K562 (cell line): ENCODE data around the gene PREP. TPM values are rescaled to one million over a fixed set of nuclear protein-coding genes. Genes with fewer than 3 reads are reported as not detected.

ENCODE experiments used
- EGR1 ChIP-seq: fragments of 450-650 bp; conservative IDR thresholded peaks from 2 replicates; pipeline ENCODE4 v1.6.1; 2017; ENCODE audit warnings: mild to moderate bottlenecking
- GTF2B ChIP-seq: IDR thresholded peaks from 2 replicates; pipeline ENCODE4 v1.6.1; 2011; ENCODE audit not compliant: insufficient read length; ENCODE audit errors: extremely low read depth
- HDGF ChIP-seq: fragments of 450-650 bp; IDR thresholded peaks from 2 replicates; pipeline ENCODE4 v1.6.1; 2016
- HMG20B ChIP-seq: fragments of 250-450 bp; sonication (Bioruptor Pico); IDR thresholded peaks from 2 replicates; pipeline ENCODE4 v1.5.0; 2021; ENCODE audit warnings: mild to moderate bottlenecking
- JUND ChIP-seq, 2 experiments: IDR thresholded peaks; 2 replicates in 1 of 2; 3 replicates in 1 of 2; pipeline ENCODE4 v1.6.1; 2011; ENCODE audit warnings: borderline replicate concordance in 2 of 2, low read depth in 2 of 2, low read length in 2 of 2, improper control_type of control experiment in 1 of 2, missing biosample characterization in 1 of 2, missing genetic modification characterization in 1 of 2, missing genetic modification reagents in 1 of 2
- KLF1 ChIP-seq: fragments of 450-650 bp; IDR thresholded peaks from 2 replicates; pipeline ENCODE4 v1.6.1; 2016; ENCODE audit warnings: missing genetic modification characterization, missing compliant biosample characterization
- MLLT1 ChIP-seq, 2 experiments: fragments of 450-650 bp; IDR thresholded peaks; 2 replicates each; pipeline ENCODE4 v1.6.1; 2016
- MNT ChIP-seq, 2 experiments: fragments of 450-650 bp; conservative IDR thresholded peaks; 2 replicates each; pipeline ENCODE4 v1.6.1; 2017; ENCODE audit warnings: mild to moderate bottlenecking in 2 of 2, moderate library complexity in 2 of 2
- POLR2B ChIP-seq: fragments of 450-650 bp; IDR thresholded peaks from 2 replicates; pipeline ENCODE4 v1.6.1; 2018; ENCODE audit warnings: low read depth; ENCODE audit not compliant: partially characterized antibody
- PPARD ChIP-seq: fragments of 250-450 bp; sonication (Bioruptor Pico); IDR thresholded peaks from 2 replicates; pipeline ENCODE4 v1.8.0; 2022; ENCODE audit warnings: inconsistent platforms, mild to moderate bottlenecking, moderate library complexity
- PRDM10 ChIP-seq: fragments of 450-650 bp; IDR thresholded peaks from 2 replicates; pipeline ENCODE4 v1.6.1; 2018; ENCODE audit not compliant: partially characterized antibody
- RAD21 ChIP-seq, 2 experiments: fragments of 250-450 bp in 1 of 2; fragments of 450-650 bp in 1 of 2; sonication (Bioruptor Pico) in 1 of 2; formaldehyde crosslinking in 1 of 2; IDR thresholded peaks in 1 of 2; conservative IDR thresholded peaks in 1 of 2; 2 replicates each; pipeline versions ENCODE4 v1.4.0 to v1.8.0; 2020 to 2022; ENCODE audit warnings: mild to moderate bottlenecking in 2 of 2, moderate library complexity in 1 of 2
- RB1 ChIP-seq: fragments of 450-650 bp; IDR thresholded peaks from 2 replicates; pipeline ENCODE4 v1.6.1; 2017; ENCODE audit warnings: low read depth, mild to moderate bottlenecking
- RFX7 ChIP-seq: fragments of 250-450 bp; sonication (Bioruptor Pico); IDR thresholded peaks from 2 replicates; pipeline ENCODE4 v1.5.1; 2021; ENCODE audit warnings: mild to moderate bottlenecking
- SMARCA5 ChIP-seq: fragments of 450-650 bp; IDR thresholded peaks from 2 replicates; pipeline ENCODE4 v1.6.1; 2016
- SNIP1 ChIP-seq: fragments of 450-650 bp; IDR thresholded peaks from 2 replicates; pipeline ENCODE4 v1.7.1; 2017; ENCODE audit warnings: low read depth, mild to moderate bottlenecking
- TAL1 ChIP-seq: fragments of 450-650 bp; IDR thresholded peaks from 2 replicates; pipeline ENCODE4 v1.6.1; 2016; ENCODE audit warnings: mild to moderate bottlenecking
- ZBTB12 ChIP-seq: fragments of 250-450 bp; sonication (Bioruptor Pico); IDR thresholded peaks from 2 replicates; pipeline ENCODE4 v1.4.0; 2020
- ZNF24 ChIP-seq: fragments of 450-650 bp; IDR thresholded peaks from 2 replicates; pipeline ENCODE4 v1.6.1; 2016
- ZNF583 ChIP-seq: fragments of 250-450 bp; sonication (Bioruptor Pico); IDR thresholded peaks from 2 replicates; pipeline ENCODE4 v1.4.0; 2020
- polyA plus RNA-seq, 8 experiments: library from polyadenylated mRNA; depleted of rRNA in 4 of 8; stranded (reverse) in 5 of 8; unstranded in 3 of 8; fragments of >200 nt; fragmentation: Nextera tagmentation in 2 of 8; fragmentation: Illumina TruSeq in 1 of 8; extraction: Ambion mirVana in 2 of 8; extraction: Trizol in 1 of 8; gene quantifications; 2 replicates each; pipeline versions ENCODE4 v1.2.1 to v1.2.3, GENCODE V29; 2011 to 2014; ENCODE audit warnings: inconsistent platforms in 1 of 8, missing spikeins in 1 of 8
- total RNA-seq, 7 experiments: library from RNA; depleted of rRNA in 6 of 7; stranded (reverse); fragments of >200 nt in 6 of 7; fragmentation: Illumina TruSeq in 2 of 7; extraction: Trizol in 2 of 7; gene quantifications; 2 replicates each; pipeline versions ENCODE4 v1.2.1 to v1.2.3, GENCODE V29; 2011 to 2021; ENCODE audit warnings: low replicate concordance in 1 of 7

PREP gene
- total and polyA plus RNA-seq, 9 of the 15 experiments (the other 6 are each of a cell fraction or from before 2014, with no cell fraction given), result 14.1 to 60.8 (median 28.3) TPM

GRCh38 chr6:105401247-105402089, 1.4 kb downstream of the PREP start (continued):
- TF ChIP-seq POLR2B (no peak), HDGF (no peak), ZNF24 (peak; percentile 80), ZNF583 (CRISPR knock-in tag) (no peak), HMG20B (no peak), JUND (IDR thresholded peaks at IDR 0.05; ENCODE audit: borderline replicate concordance, low read depth, low read length) (no peak), JUND (tag; IDR thresholded peaks at IDR 0.05; ENCODE audit: borderline replicate concordance, low read depth, low read length) (no peak), PRDM10 (no peak), ZBTB12 (CRISPR knock-in tag) (no peak), PPARD (CRISPR knock-in tag) (no peak), RAD21 (CRISPR knock-in tag; conservative IDR thresholded peaks at IDR 0.05 in 1 of 2, IDR thresholded peaks at IDR 0.05 in 1 of 2) (no peak), SNIP1 (no peak), TAL1 (no peak), RB1 (no peak), KLF1 (tag) (no peak), GTF2B (no peak), SMARCA5 (no peak), EGR1 (no peak), MLLT1 (IDR thresholded peaks at IDR 0.05) (no peak), MNT (conservative IDR thresholded peaks at IDR 0.05) (peak; percentile 55 to 61; a peak in 3 of 4 replicates), RFX7 (CRISPR knock-in tag) (no peak)
